Measurements from ENCODE around the gene ARAP2.

- no peak for TF ChIP-seq CTCF (IDR thresholded peaks at IDR 0.05)
- no peak for TF ChIP-seq POLR2A (IDR thresholded peaks at IDR 0.05)
- no peak for TF ChIP-seq POLR2AphosphoS5 (IDR thresholded peaks at IDR 0.05; ENCODE audit: insufficient read depth in 1 of 2, low read depth in 1 of 2)
These were observed 188.2 kb downstream of the ARAP2 start for GRCh38 chr4:36056136-36056535.
